B cell (primary cell): Measurements from ENCODE around the gene RNF141. TPM values are rescaled to one million over a fixed set of nuclear protein-coding genes. Genes with fewer than 3 reads are reported as not detected.

Experiments
- ATAC-seq: fragments of 200-7000 bp; cut with Tn5 transposase; one replicate; pipeline ENCODE4 v1.10.0; 2021; ENCODE audit warnings: low read depth, mild to moderate bottlenecking, moderate number of reproducible peaks, moderate library complexity
- CTCF ChIA-PET: fragments of 350-600 bp; sonication (Branson Sonifier 250); formaldehyde crosslinking; loops from one replicate; lab custom pipeline; 2021; ENCODE audit warnings: antibody characterized with exemption, inconsistent platforms; lab: Charles Lee
- POLR2A ChIA-PET: fragments of 350-600 bp; sonication (Branson Sonifier 250); formaldehyde crosslinking; loops from one replicate; lab custom pipeline; 2021; ENCODE audit warnings: antibody characterized with exemption; lab: Charles Lee
- DNase-seq: peaks from one replicate; pipeline ENCODE4 v3.0.0; 2013
- H2AFZ ChIP-seq: 2 replicates; pipeline ENCODE4 v1.6.1; 2012; ENCODE audit warnings: mild to moderate bottlenecking, low read depth, low read length; ENCODE audit not compliant: insufficient read depth, poor library complexity, severe bottlenecking
- H3K27ac ChIP-seq, 2 donors: 1 replicate in 1 of 2; 2 replicates in 1 of 2; pipeline ENCODE4 v1.5.1; 2012 to 2013; ENCODE audit warnings: low read length in 2 of 2, mild to moderate bottlenecking in 2 of 2, moderate library complexity in 1 of 2
- H3K27me3 ChIP-seq, 4 experiments: fragments of 200-600 bp in 1 of 4; sonication (generic) in 1 of 4; replicated peaks in 1 of 4; 1 replicate in 2 of 4; 2 replicates in 2 of 4; pipeline versions ENCODE4 v1.6.1 to v1.7.0; 2013 to 2016; ENCODE audit warnings: low read length in 3 of 4, mild to moderate bottlenecking in 2 of 4, mixed read lengths in 1 of 4, moderate library complexity in 1 of 4; ENCODE audit not compliant: insufficient read depth in 4 of 4, control insufficient read depth in 3 of 4; ENCODE audit errors: control extremely low read depth in 1 of 4
- H3K36me3 ChIP-seq, 2 experiments: replicated peaks in 1 of 2; 1 replicate in 1 of 2; 2 replicates in 1 of 2; pipeline versions ENCODE4 v1.6.1 to v1.7.1; 2013; ENCODE audit warnings: low read length in 1 of 2; ENCODE audit not compliant: insufficient read depth in 2 of 2, control insufficient read depth in 1 of 2; ENCODE audit errors: control extremely low read depth in 1 of 2, extremely low read depth in 1 of 2
- H3K4me1 ChIP-seq, 2 donors: fragments of 200-600 bp in 1 of 2; sonication (generic) in 1 of 2; 1 replicate in 1 of 2; 2 replicates in 1 of 2; pipeline versions ENCODE4 v1.5.1 to v1.6.1; 2013 to 2017; ENCODE audit warnings: low read length in 2 of 2; ENCODE audit not compliant: control insufficient read depth in 2 of 2, insufficient read depth in 2 of 2
- H3K4me2 ChIP-seq: replicated peaks from 2 replicates; pipeline ENCODE3; 2012; ENCODE audit warnings: mild to moderate bottlenecking, low read depth, low read length; ENCODE audit not compliant: poor library complexity, severe bottlenecking
- H3K4me3 ChIP-seq, 5 experiments: fragments of 200-600 bp in 1 of 5; sonication (generic) in 1 of 5; 1 replicate in 3 of 5; 2 replicates in 2 of 5; pipeline versions ENCODE4 v1.5.1 to v1.7.0; 2011 to 2016; ENCODE audit warnings: low read length in 4 of 5, mild to moderate bottlenecking in 4 of 5, low read depth in 2 of 5, control low read depth in 1 of 5, moderate library complexity in 1 of 5; ENCODE audit not compliant: insufficient read depth in 1 of 5; ENCODE audit errors: control extremely low read depth in 1 of 5, extremely low read depth in 1 of 5
- H3K79me2 ChIP-seq: fragments of 200-600 bp; sonication (generic); one replicate; pipeline ENCODE4 v1.6.0; 2016; ENCODE audit warnings: low read length; ENCODE audit not compliant: control insufficient read depth, insufficient read depth
- H3K9ac ChIP-seq: fragments of 200-600 bp; sonication (generic); 2 replicates; pipeline ENCODE4 v1.6.1; 2017; ENCODE audit warnings: mild to moderate bottlenecking, low read length, moderate library complexity
- H3K9me3 ChIP-seq, 3 donors: one replicate each; pipeline versions ENCODE4 v1.6.1 to v1.7.1; 2013; ENCODE audit warnings: low read length in 2 of 3; ENCODE audit not compliant: control insufficient read depth in 2 of 3, insufficient read depth in 1 of 3; ENCODE audit errors: control extremely low read depth in 1 of 3
- H4K20me1 ChIP-seq: 2 replicates; pipeline ENCODE4 v1.6.0; 2012; ENCODE audit warnings: mild to moderate bottlenecking, low read length; ENCODE audit not compliant: insufficient read depth, control insufficient read depth, poor library complexity, severe bottlenecking
- H3K27ac Mint-ChIP-seq: one replicate; pipeline ENCODE4 v1.8.0; 2021; ENCODE audit warnings: mixed read lengths
- H3K27me3 Mint-ChIP-seq: one replicate; pipeline ENCODE4 v1.8.0; 2021; ENCODE audit warnings: mixed read lengths
- H3K4me1 Mint-ChIP-seq: one replicate; pipeline ENCODE4 v1.8.0; 2021; ENCODE audit warnings: mixed read lengths
- H3K4me3 Mint-ChIP-seq: one replicate; pipeline ENCODE4 v1.8.0; 2021; ENCODE audit warnings: mixed read lengths
- H3K9me3 Mint-ChIP-seq: one replicate; pipeline ENCODE4 v1.8.0; 2022; ENCODE audit warnings: mixed read lengths; ENCODE audit not compliant: insufficient read depth
- EZH2 ChIP-seq: IDR thresholded peaks from 2 replicates; pipeline ENCODE4 v1.6.1; 2012; ENCODE audit warnings: borderline replicate concordance, low read depth, mild to moderate bottlenecking, moderate library complexity, low read length; ENCODE audit not compliant: insufficient read depth, poor library complexity, severe bottlenecking
- WGBS: methylation state at CpG from one replicate; pipeline ENCODE4 v1.1.5; 2013; ENCODE audit warnings: missing lambda C conversion rate; ENCODE audit not compliant: insufficient coverage; 5-methylcytosine and 5-hydroxymethylcytosine counted together
- intact Hi-C: fragments of 100-400 bp; cut with micrococcal nuclease; formaldehyde crosslinking; loops from one replicate; pipeline ENCODE4 v1.10.0; 2022
- polyA minus RNA-seq: library from RNA; depleted of rRNA, polyadenylated mRNA; stranded (reverse); fragments of >200 nt; gene quantifications from 2 replicates; pipeline ENCODE4 v1.2.3, GENCODE V29; 2012
- polyA plus RNA-seq: library from polyadenylated mRNA; depleted of rRNA; stranded (reverse); fragments of >200 nt; gene quantifications from 2 replicates; pipeline ENCODE4 v1.2.3, GENCODE V29; 2012
- total RNA-seq, 2 donors: library from RNA; stranded (reverse); fragments of 120-200 nt in 1 of 2; gene quantifications; 1 replicate in 1 of 2; 2 replicates in 1 of 2; pipeline versions ENCODE4 v1.2.3 to v1.2.4, GENCODE V29; 2013 to 2022
- TF ChIP-seq, protein P1 (sequence below): fragments of 200-600 bp; IDR thresholded peaks from one replicate; pipeline ENCODE4 v1.8.0; 2022; ENCODE audit warnings: antibody characterized with exemption, mild to moderate bottlenecking

RNF141 gene, protein sequence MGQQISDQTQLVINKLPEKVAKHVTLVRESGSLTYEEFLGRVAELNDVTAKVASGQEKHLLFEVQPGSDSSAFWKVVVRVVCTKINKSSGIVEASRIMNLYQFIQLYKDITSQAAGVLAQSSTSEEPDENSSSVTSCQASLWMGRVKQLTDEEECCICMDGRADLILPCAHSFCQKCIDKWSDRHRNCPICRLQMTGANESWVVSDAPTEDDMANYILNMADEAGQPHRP
- total RNA-seq (48.2 and 49.1 TPM in 2 replicates), polyA plus RNA-seq (23.3 and 27.0 TPM in 2 replicates), polyA minus RNA-seq (20.9 and 24.3 TPM in 2 replicates)
- total RNA-seq (2013) = 103 TPM

DNA sequence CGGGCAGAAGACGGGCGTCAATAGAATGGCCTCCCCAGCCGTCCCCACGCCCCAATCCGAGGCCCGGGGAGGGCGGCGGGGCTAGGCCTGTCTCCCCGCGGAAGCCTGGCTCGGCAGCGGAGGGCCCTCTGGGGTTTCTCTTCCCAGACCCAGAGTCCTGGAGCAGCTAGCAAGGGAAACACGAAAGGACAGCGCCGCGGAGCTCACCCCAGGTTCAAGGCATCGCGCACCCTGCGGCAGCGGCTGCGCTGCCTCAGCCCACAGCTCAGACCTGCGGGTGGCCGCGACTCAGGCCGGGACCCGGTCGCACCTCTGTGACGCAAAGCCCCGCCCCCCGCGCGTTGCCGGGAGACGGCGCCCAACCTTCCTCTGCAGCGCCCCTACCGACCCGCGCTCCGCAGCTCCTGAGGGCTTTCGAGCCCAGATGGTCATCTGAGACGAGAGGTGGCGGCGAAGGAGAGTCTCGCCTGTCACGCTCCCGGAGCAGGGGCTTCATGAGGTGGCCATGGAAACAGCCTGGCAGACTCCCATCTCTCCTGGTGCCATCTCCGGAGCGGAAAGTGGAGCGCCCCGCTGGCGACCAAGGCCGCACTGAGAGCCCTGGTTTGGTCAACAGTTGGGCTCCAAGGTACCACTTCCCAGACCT, at the start of gene RNF141:
RNF141 (minus strand) TSS at position 273 of the 646 bp plus-strand sequence. CDS start 7,029 bp downstream, outside the sequence.
- H3K4me1 Mint-ChIP-seq = peaks cover 79% of the 10 kb centered on the region
- ChIA-PET POLR2A (interaction anchor here (0.6 to 1.9 kb wide), 19 partner anchors 13 to 316 kb away, joined by 3 to 11 read pairs (median 4); partner anchors contain the start of genes ADM, AMPD3 and ZBED5), CTCF (interaction anchor here (0.6 to 4.4 kb wide), 57 partner anchors 9 to 215 kb away, joined by 3 to 48 read pairs (median 6); no protein-coding TSS in a partner anchor)
- Histone ChIP-seq H3K4me3 (peak within 1 kb of the TSS; percentile 73 to 93 (median 78)), H3K9me3 (peaks cover 0 to 17% (median 16%) of the 10 kb centered on the region in 3 donors), H3K4me1 (peaks cover 59 to 62% of the 10 kb centered on the region in 2 donors), H3K4me2 (peak within 1 kb of the TSS; percentile 78), H2AFZ (peak within 1 kb of the TSS; percentile 89), H3K79me2 (peaks cover 55% of the 10 kb centered on the region), H3K27ac (peak within 1 kb of the TSS; percentile 83 to 92), H3K9ac (peak within 1 kb of the TSS; percentile 84), H3K36me3 (peaks cover 0 to 3% of the 10 kb centered on the region in 2 experiments), H3K27me3 (no peaks in the 10 kb centered on the region), H4K20me1 (no peaks in the 10 kb centered on the region)
- no peak for TF ChIP-seq EZH2
- TF ChIP-seq, protein P1, sequence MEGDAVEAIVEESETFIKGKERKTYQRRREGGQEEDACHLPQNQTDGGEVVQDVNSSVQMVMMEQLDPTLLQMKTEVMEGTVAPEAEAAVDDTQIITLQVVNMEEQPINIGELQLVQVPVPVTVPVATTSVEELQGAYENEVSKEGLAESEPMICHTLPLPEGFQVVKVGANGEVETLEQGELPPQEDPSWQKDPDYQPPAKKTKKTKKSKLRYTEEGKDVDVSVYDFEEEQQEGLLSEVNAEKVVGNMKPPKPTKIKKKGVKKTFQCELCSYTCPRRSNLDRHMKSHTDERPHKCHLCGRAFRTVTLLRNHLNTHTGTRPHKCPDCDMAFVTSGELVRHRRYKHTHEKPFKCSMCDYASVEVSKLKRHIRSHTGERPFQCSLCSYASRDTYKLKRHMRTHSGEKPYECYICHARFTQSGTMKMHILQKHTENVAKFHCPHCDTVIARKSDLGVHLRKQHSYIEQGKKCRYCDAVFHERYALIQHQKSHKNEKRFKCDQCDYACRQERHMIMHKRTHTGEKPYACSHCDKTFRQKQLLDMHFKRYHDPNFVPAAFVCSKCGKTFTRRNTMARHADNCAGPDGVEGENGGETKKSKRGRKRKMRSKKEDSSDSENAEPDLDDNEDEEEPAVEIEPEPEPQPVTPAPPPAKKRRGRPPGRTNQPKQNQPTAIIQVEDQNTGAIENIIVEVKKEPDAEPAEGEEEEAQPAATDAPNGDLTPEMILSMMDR = peak; percentile 91
- peaks cover 2% of the 10 kb centered on the region for H3K9me3 Mint-ChIP-seq
- peak within 1 kb of the TSS; percentile 95 for H3K4me3 Mint-ChIP-seq
- intact Hi-C loops = loop anchor here (1.0 to 10.0 kb wide), 10 partner anchors 65 to 1080 kb away; partner anchors contain the start of genes ADM, CTR9, EIF4G2 and ZNF143
- ATAC-seq = peak; percentile 86
- no peaks in the 10 kb centered on the region for H3K27me3 Mint-ChIP-seq
- H3K27ac Mint-ChIP-seq = peak within 1 kb of the TSS; percentile 98
- DNase-seq = peak; percentile 96
- WGBS = 2% methylated on average over 50 of the region's 54 CpGs
